SIG-M5 treated with dmso at 0.1 percent for 504 hours (cell line): ENCODE data around the gene DNAJB1.
A peak's percentile ranks its signal among the peaks of the same experiment; 100 is the strongest.

Experiments
- DNase-seq: peaks from one replicate; lab custom pipeline; 2025; ENCODE audit not compliant: unreplicated experiment; lab: John Stamatoyannopoulos, UW

DNAJB1 gene

GRCh38 chr19:14475251-14476073 lies 42.7 kb downstream of the DNAJB1 start, which contains the start of gene PTGER1:
TSS of gene PTGER1 (minus strand) at chr19:14475354. CDS start at chr19:14474320, 1,034 bp downstream.
- DNase-seq = no peak

GRCh38 chr19:14474827-14475226 lies 43.4 kb downstream of the DNAJB1 start:
- no peak for DNase-seq

GRCh38 chr19:14473978-14474578 lies 44.1 kb downstream of the DNAJB1 start:
- DNase-seq = no peak

- no peak for DNase-seq
Observed at GRCh38 chr19:14473073-14473977, 44.9 kb downstream of the DNAJB1 start.

- DNase-seq = peak; percentile 17
Observed at GRCh38 chr19:14472202-14472938, 45.8 kb downstream of the DNAJB1 start.

- no peak for DNase-seq
Observed at GRCh38 chr19:14471436-14472187, 46.6 kb downstream of the DNAJB1 start.

GRCh38 chr19:14470031-14470876 lies 47.9 kb downstream of the DNAJB1 start:
- DNase-seq = no peak

- DNase-seq = no peak
Observed at GRCh38 chr19:14467816-14468215, 50.4 kb downstream of the DNAJB1 start.

GRCh38 chr19:14467391-14467790 lies 50.8 kb downstream of the DNAJB1 start:
- DNase-seq = no peak
